H7 (cell line): ENCODE measurements around the gene MTTP. TPM values are rescaled to one million over a fixed set of nuclear protein-coding genes. Genes with fewer than 3 reads are reported as not detected.
"Not testable (repeated sequence)": the region's sequence is repeated elsewhere in the genome, so short reads cannot be mapped to it uniquely, and the experiment has no call there.

Experiments
- DNase-seq: peaks from one replicate; pipeline ENCODE4 v3.0.0; 2012
- H3K27me3 ChIP-seq: 2 replicates; pipeline ENCODE4 v1.6.0; 2011; ENCODE audit warnings: mild to moderate bottlenecking, low read length; ENCODE audit not compliant: control insufficient read depth, insufficient read depth
- H3K36me3 ChIP-seq: replicated peaks from 2 replicates; pipeline ENCODE4 v1.5.1; 2011; ENCODE audit warnings: low read length; ENCODE audit not compliant: control insufficient read depth, insufficient read depth
- H3K4me3 ChIP-seq: 2 replicates; pipeline ENCODE4 v1.5.1; 2011; ENCODE audit warnings: low read depth, mild to moderate bottlenecking, control low read depth, low read length, moderate library complexity; ENCODE audit not compliant: insufficient read depth
- total RNA-seq: library from RNA; depleted of rRNA; stranded (reverse); fragments of >200 nt; shearing (Covaris generic); gene quantifications from 2 replicates; pipeline ENCODE4 v1.2.3, GENCODE V29; 2014; rRNA removed

MTTP gene
- 0.04 and 0.14 TPM in 2 replicates for total RNA-seq

DNA sequence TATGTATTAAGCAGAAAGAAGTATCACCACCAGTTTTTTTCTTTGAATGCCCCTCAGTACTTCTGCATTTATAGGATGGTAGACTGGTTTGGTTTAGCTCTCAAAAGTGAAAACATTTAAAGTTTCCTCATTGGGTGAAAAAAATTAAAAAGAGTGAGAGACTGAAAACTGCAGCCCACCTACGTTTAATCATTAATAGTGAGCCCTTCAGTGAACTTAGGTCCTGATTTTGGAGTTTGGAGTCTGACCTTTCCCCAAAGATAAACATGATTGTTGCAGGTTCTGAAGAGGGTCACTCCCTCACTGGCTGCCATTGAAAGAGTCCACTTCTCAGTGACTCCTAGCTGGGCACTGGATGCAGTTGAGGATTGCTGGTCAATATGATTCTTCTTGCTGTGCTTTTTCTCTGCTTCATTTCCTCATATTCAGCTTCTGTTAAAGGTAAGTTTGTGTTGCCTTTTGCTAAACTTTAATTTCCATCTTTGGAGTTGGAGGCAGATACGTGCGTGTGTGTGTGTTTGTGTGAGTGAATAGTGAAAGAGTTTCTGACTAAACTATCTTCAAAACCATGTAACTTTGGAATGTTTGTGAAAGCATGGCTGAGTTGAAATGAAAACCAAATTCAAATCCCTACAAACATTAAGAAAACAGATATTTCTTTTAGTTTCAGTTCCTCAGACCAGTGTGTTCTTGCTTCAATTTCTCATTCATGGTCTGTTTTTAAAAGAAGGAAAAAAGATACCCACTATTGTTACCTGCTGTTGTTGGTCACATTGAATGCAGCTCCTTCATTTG lies at the start of gene MTTP:
Gene MTTP, plus strand, starts transcription at position 295 of the 795 bp plus-strand sequence. Its CDS starts 86 bp downstream, at position 381.
- H3K4me3 ChIP-seq: no peak within 1 kb of the TSS
- peak; percentile 8 for DNase-seq
- H3K36me3 ChIP-seq: no peaks in the 10 kb centered on the region
- no peaks in the 10 kb centered on the region for H3K27me3 ChIP-seq

- Histone ChIP-seq H3K36me3 (no peaks in the 10 kb centered on the region), H3K4me3 (no peak overlapping the region), H3K27me3 (no peaks in the 10 kb centered on the region)
- no peak for DNase-seq
Observed at GRCh38 chr4:99529228-99529627, 45.4 kb upstream of the MTTP start.

DNA sequence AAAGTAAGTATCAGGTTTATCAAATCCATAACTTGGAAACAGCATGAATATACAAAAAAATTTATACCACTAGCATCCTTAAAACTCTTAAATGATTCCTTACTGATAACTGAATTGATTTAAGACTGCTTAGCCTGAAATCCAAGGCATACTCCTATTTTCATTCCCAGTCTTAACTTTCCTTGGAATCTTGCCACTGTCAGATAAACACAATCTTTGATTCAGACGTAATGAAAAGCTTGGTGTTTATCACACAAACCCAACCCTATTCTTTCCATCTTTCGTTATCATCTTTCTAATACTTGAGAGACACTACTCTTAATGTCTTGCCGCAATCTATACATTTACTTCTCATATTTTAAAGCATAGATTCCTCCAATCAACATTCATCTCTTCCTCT lies 44.7 kb upstream of the MTTP start:
- DNase-seq: no peak
- H3K27me3 ChIP-seq: no peaks in the 10 kb centered on the region

GRCh38 chr4:99534699-99535098 lies 39.9 kb upstream of the MTTP start:
- H3K36me3 ChIP-seq, H3K4me3 ChIP-seq, H3K27me3 ChIP-seq, DNase-seq: not testable (repeated sequence)

More for the DNA sequence above, 44.7 kb upstream of the MTTP start:
- Histone ChIP-seq H3K4me3 (no peak overlapping the region), H3K36me3 (no peaks in the 10 kb centered on the region)

DNA sequence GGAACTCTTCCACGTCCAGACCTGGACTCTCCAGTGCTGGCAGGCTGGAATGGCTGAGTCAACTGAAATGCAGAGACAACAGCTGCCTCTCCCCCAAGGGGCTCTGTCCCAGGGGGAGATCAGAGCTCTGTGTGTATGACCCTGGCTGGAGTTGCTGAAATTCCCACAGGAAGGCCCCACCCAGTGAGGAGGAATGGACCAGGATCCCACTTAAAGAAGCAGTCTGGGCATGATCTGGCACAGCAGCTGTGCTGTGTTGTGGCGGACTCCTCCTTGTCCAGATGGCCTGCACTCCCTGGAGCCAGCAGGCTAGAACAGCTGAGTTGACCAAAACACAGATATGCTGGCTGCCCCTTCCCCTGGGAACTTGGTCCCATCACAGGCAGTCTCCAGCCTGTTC lies 38.4 kb upstream of the MTTP start:
- Histone ChIP-seq H3K4me3 (no peak overlapping the region), H3K36me3 (no peaks in the 10 kb centered on the region), H3K27me3 (no peaks in the 10 kb centered on the region)
- no peak for DNase-seq

DNA sequence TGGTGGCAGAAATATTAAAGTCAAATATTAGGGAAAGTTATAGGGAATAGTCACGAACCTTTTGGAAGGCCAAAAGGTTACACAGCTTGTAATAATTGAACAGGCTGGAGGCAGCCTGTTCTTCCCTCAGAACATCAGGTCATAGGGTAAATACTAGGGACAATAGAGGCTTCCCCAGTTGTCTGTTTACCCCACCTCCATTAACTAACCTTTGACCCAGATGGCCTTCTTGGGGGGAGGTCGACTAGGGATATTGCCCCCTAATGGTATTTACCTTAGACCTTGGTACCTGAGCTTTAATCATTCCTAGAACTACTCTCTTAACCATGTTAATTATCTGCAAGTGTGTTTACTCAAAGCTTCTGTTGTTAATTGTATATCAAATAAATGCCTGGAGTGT lies 37.8 kb upstream of the MTTP start:
- H3K27me3 ChIP-seq: no peaks in the 10 kb centered on the region
- no peak for DNase-seq
- no peaks in the 10 kb centered on the region for H3K36me3 ChIP-seq
- H3K4me3 ChIP-seq: no peak overlapping the region

DNA sequence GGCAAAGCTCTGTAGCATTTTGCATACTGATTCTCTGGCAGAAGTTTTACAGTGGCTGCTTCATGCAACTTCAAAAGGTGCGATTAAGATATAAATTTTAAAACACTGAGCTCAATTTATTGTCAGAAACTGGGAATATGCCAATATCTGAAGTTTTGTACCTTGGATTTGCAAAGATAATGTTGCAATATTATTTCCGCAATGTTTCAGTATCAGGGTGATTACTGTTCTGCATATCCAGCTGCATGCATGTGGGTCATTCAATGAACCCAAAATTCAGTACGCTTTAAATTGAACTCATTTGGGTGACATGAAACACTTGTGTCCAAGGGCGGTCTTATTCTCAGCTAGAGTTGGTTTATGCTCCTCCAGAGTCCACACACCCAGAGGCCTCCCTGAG lies 37.0 kb upstream of the MTTP start:
- no peaks in the 10 kb centered on the region for H3K27me3 ChIP-seq
- H3K36me3 ChIP-seq: no peaks in the 10 kb centered on the region
- DNase-seq: no peak
- H3K4me3 ChIP-seq: no peak overlapping the region

DNA sequence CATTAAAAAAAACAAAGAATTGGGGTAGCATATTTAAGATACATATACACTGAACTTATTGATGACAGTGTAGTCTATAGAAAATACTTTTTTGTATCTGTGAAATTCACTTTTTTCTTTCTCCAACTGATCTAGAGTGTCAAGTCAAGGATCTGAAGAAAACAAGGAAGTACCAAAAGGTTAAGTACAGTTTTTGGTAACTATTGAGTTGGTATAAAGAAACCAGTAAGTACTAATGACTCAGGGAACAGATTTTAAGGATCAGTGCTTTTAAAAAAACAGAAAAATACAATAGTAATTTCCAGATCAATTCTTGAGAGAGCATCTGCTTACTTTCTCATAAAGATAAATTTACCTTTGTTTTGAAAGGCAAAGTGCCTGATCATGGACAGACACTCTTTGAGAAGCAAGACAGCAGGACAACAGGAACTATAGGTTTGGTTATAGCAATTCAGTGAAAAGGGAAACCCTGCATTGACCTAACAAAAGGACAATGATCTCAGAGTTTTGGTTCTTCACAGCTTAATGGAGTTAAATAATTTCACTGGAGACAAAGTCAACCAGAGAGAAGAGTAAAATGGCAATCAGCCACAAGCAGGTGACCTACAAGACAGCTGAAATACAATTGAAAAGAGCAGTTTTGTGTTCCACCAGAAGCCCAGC lies 34.2 kb upstream of the MTTP start:
- DNase-seq: no peak
- Histone ChIP-seq H3K27me3 (no peaks in the 10 kb centered on the region), H3K4me3 (no peak overlapping the region), H3K36me3 (no peaks in the 10 kb centered on the region)

DNA sequence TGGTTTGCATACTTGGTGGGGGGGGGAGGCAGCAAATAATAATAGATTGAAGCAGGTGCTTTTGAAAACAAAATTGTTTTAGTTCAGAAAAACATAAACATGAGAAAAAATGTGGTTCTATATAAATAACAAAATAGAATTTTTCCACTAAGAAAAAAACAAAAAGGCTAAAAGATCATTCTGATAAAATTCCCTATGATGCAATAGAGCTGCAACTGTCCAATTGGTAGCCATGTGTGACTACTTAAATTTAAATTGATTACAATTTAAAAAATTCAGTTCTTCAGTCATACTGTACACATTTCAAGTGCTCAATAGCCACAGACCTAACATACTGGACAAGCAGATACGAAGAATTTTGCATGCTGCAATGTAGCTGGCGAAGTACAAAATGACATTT lies 21.8 kb upstream of the MTTP start:
- Histone ChIP-seq H3K36me3 (no peaks in the 10 kb centered on the region), H3K4me3 (no peak overlapping the region), H3K27me3 (no peaks in the 10 kb centered on the region)
- DNase-seq: no peak

- H3K4me3 ChIP-seq: peak within 1 kb of the TSS; percentile 52
- H3K36me3 ChIP-seq: no peaks in the 10 kb centered on the region
- no peaks in the 10 kb centered on the region for H3K27me3 ChIP-seq
- DNase-seq: peak; percentile 76
Observed at GRCh38 chr4:99563310-99564186, 11.1 kb upstream of the MTTP start, which contains the start of gene TRMT10A. Gene TRMT10A, minus strand, starts transcription at chr4:99564039. Its CDS starts 4,701 bp downstream, at chr4:99559338.

- no peaks in the 10 kb centered on the region for H3K36me3 ChIP-seq
Observed at GRCh38 chr4:99564921-99565320, 9.7 kb upstream of the MTTP start.

DNA sequence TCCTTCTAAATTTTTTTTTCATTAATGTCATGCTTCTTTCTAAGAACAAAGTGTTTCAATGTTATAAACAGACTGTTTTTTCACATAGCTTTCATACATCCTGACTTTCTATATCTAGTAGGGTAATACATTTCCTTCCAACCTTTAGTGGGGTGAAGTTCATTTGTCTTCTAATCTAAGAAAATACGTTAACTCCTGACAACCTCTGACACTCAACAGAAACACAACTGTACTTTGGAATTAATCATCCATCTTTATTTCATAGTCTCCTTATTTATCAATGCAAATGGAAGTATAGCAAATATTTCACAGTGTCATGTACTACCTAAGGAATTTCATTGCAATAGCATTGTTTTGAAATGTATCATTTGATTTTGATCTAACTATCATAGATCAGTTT lies 2.7 kb upstream of the MTTP start:
- Histone ChIP-seq H3K27me3 (no peaks in the 10 kb centered on the region), H3K36me3 (no peaks in the 10 kb centered on the region), H3K4me3 (no peak overlapping the region)
- no peak for DNase-seq

More at GRCh38 chr4:99564921-99565320, 9.7 kb upstream of the MTTP start:
- no peak overlapping the region for H3K4me3 ChIP-seq
- no peak for DNase-seq
- no peaks in the 10 kb centered on the region for H3K27me3 ChIP-seq

DNA sequence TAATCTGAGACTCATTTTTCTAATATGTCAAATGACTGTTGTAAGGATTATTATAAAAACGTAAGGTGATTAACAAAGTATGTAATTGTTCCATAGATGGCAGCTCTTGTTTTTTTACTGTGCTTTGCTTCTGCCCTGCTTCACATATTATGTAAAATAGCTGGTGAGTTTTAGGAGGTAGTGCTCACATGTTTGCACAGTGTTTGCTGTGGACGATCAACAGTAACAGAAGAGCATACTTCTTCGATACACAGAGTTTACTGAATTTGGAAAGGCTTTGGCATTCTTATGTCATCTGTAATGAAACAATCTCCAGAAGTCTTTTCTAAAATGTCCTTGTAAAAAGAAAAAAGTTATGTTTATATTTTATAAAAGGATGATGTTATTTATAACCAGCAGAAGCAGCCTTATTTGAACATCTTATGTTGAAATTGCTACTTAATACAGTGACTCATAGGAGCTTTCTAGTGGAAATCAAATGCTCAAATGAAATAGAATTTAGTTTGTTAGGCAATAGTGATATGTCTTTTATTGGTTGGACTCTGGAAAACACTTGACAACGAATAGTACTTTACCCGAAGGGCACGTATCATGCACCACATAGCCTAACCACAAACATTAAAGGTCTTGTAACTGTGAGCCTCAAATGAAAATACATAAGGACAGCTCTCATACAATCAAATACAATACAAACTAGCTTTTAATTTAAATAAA lies 1.9 kb upstream of the MTTP start:
- H3K36me3 ChIP-seq: no peaks in the 10 kb centered on the region
- H3K27me3 ChIP-seq: no peaks in the 10 kb centered on the region
- H3K4me3 ChIP-seq: no peak overlapping the region
- DNase-seq: no peak
